ENCODE data around the gene MED13. TPM values are rescaled to one million over a fixed set of nuclear protein-coding genes. Genes with fewer than 3 reads are reported as not detected.
A peak's percentile ranks its signal among the peaks of the same experiment; 100 is the strongest.
"Not testable (repeated sequence)": the region's sequence is repeated elsewhere in the genome, so short reads cannot be mapped to it uniquely, and the experiment has no call there.

The MED13 gene
- total RNA-seq, 1 donor from 2014 or later, result 29.0 TPM

GRCh38 chr17:62001105-62001504 is 64.0 kb downstream of the MED13 start:
- Histone ChIP-seq H3K36me3 (peaks cover 17% of the 10 kb centered on the region), H3K4me1 (peaks cover 34% of the 10 kb centered on the region)
- intact Hi-C loops (cut with micrococcal nuclease), result no loop called here

GRCh38 chr17:62000186-62000585 is 64.9 kb downstream of the MED13 start:
- no peak overlapping the region for H3K4me3 ChIP-seq
- H3K27me3 ChIP-seq (ENCODE audit: low read depth), result no peaks in the 10 kb centered on the region
- H3K36me3 ChIP-seq, result peaks cover 14% of the 10 kb centered on the region
- TF ChIP-seq, protein P1, sequence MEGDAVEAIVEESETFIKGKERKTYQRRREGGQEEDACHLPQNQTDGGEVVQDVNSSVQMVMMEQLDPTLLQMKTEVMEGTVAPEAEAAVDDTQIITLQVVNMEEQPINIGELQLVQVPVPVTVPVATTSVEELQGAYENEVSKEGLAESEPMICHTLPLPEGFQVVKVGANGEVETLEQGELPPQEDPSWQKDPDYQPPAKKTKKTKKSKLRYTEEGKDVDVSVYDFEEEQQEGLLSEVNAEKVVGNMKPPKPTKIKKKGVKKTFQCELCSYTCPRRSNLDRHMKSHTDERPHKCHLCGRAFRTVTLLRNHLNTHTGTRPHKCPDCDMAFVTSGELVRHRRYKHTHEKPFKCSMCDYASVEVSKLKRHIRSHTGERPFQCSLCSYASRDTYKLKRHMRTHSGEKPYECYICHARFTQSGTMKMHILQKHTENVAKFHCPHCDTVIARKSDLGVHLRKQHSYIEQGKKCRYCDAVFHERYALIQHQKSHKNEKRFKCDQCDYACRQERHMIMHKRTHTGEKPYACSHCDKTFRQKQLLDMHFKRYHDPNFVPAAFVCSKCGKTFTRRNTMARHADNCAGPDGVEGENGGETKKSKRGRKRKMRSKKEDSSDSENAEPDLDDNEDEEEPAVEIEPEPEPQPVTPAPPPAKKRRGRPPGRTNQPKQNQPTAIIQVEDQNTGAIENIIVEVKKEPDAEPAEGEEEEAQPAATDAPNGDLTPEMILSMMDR (IDR thresholded peaks at IDR 0.05; ENCODE audit: borderline replicate concordance), result no peak
- H3K27ac ChIP-seq (replicated peaks), result no peak overlapping the region
- intact Hi-C loops (cut with micrococcal nuclease), result no loop called here
- no peaks in the 10 kb centered on the region for H3K9me3 ChIP-seq (replicated peaks)
- DNase-seq, result no peak
- peaks cover 40% of the 10 kb centered on the region for H3K4me1 ChIP-seq

More at GRCh38 chr17:62001105-62001504, 64.0 kb downstream of the MED13 start:
- TF ChIP-seq, protein P1 (IDR thresholded peaks at IDR 0.05; ENCODE audit: borderline replicate concordance), result no peak
- no peak overlapping the region for H3K27ac ChIP-seq (replicated peaks)
- no peak overlapping the region for H3K4me3 ChIP-seq
- no peaks in the 10 kb centered on the region for H3K27me3 ChIP-seq (ENCODE audit: low read depth)
- no peaks in the 10 kb centered on the region for H3K9me3 ChIP-seq (replicated peaks)
- no peak for DNase-seq

- H3K27me3 ChIP-seq (ENCODE audit: low read depth); intact Hi-C loops (cut with micrococcal nuclease); H3K4me3 ChIP-seq; DNase-seq; H3K9me3 ChIP-seq (replicated peaks): not testable (repeated sequence)
- H3K27ac ChIP-seq (replicated peaks), result peak overlapping the region; percentile 43
- peaks cover 40% of the 10 kb centered on the region for H3K4me1 ChIP-seq
- peaks cover 22% of the 10 kb centered on the region for H3K36me3 ChIP-seq
Measured at GRCh38 chr17:61998534-61998933, 66.5 kb downstream of the MED13 start.

GRCh38 chr17:61997664-61998063 is 67.4 kb downstream of the MED13 start:
- TF ChIP-seq, protein P1 (IDR thresholded peaks at IDR 0.05; ENCODE audit: borderline replicate concordance), result no peak
- H3K4me1 ChIP-seq, result peaks cover 40% of the 10 kb centered on the region
- intact Hi-C loops (cut with micrococcal nuclease), result no loop called here
- no peaks in the 10 kb centered on the region for H3K27me3 ChIP-seq (ENCODE audit: low read depth)
- peaks cover 29% of the 10 kb centered on the region for H3K36me3 ChIP-seq
- no peaks in the 10 kb centered on the region for H3K9me3 ChIP-seq (replicated peaks)
- no peak for DNase-seq
- H3K4me3 ChIP-seq, result peak overlapping the region; percentile 4
- H3K27ac ChIP-seq (replicated peaks), result peak overlapping the region; percentile 43

DNA sequence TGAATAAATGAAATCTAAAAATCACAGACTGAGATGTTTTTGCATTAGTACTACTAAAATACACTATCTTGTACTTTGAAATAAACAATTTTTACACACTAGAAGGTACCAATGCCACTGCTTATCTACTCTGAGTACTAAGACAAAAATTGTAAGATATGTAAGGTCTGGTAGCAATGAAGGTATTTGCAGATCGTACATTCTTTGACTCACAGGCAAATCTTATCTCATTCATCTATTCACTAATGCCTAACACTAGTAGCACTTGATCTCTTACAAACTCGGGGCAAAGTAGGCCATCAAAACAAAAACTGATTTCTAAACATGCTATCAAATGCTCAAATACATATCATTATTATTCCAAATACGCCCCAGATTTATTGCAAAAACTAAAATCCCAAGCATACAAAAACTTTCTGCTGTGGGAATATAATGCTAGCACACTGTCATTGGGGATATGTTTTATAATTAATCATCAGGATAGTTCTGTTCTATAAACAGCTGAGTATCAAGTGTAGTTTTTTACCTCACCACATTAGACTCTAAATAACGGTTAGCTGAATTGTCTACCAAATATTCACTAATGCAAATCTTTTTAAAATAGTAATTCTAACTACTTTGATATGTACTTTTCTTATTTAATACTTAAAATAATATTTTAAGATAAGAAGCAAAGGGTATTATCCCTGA is 68.0 kb downstream of the MED13 start:
- peaks cover 38% of the 10 kb centered on the region for H3K4me1 ChIP-seq
- TF ChIP-seq, protein P1 (IDR thresholded peaks at IDR 0.05; ENCODE audit: borderline replicate concordance), result no peak
- H3K27me3 ChIP-seq (ENCODE audit: low read depth), result no peaks in the 10 kb centered on the region
- DNase-seq, result no peak
- H3K36me3 ChIP-seq, result peaks cover 33% of the 10 kb centered on the region
- no peaks in the 10 kb centered on the region for H3K9me3 ChIP-seq (replicated peaks)
- intact Hi-C loops (cut with micrococcal nuclease), result no loop called here
- H3K27ac ChIP-seq (replicated peaks), result peak overlapping the region; percentile 43
- H3K4me3 ChIP-seq, result peak overlapping the region; percentile 4

- Histone ChIP-seq H3K4me3 (no peak overlapping the region), H3K4me1 (peaks cover 10% of the 10 kb centered on the region), H3K27ac (replicated peaks) (no peak overlapping the region), H3K36me3 (peaks cover 88% of the 10 kb centered on the region), H3K9me3 (replicated peaks) (no peaks in the 10 kb centered on the region), H3K27me3 (ENCODE audit: low read depth) (no peaks in the 10 kb centered on the region)
- intact Hi-C loops (cut with micrococcal nuclease), result no loop called here
- TF ChIP-seq, protein P1 (IDR thresholded peaks at IDR 0.05; ENCODE audit: borderline replicate concordance), result no peak
- DNase-seq, result no peak
Measured at GRCh38 chr17:61989509-61989908, 75.6 kb downstream of the MED13 start.

All from left ventricle myocardium inferior (tissue), 1 donor.